Urinary bladder (tissue), 4 donors: Measurements from ENCODE around the gene ZAP70. TPM values are rescaled to one million over a fixed set of nuclear protein-coding genes. Genes with fewer than 3 reads are reported as not detected.

Experiments
- DNase-seq: peaks from one replicate; pipeline ENCODE4 v3.0.0-alpha.2; 2015; ENCODE audit errors: extremely low spot score
- H3K27ac ChIP-seq: one replicate; pipeline ENCODE4 v1.5.1; 2013; ENCODE audit warnings: low read depth, mild to moderate bottlenecking, moderate library complexity
- H3K36me3 ChIP-seq: one replicate; pipeline ENCODE4 v1.6.1; 2013; ENCODE audit warnings: mild to moderate bottlenecking, moderate library complexity; ENCODE audit not compliant: insufficient read depth
- H3K4me1 ChIP-seq: one replicate; pipeline ENCODE4 v1.6.1; 2013; ENCODE audit warnings: mild to moderate bottlenecking, moderate library complexity; ENCODE audit not compliant: insufficient read depth
- H3K4me3 ChIP-seq: one replicate; pipeline ENCODE4 v1.5.1; 2013; ENCODE audit warnings: low read depth, low read length
- WGBS: extraction: QIAGEN DNeasy Blood & Tissue Kit; methylation state at CpG from one replicate; pipeline ENCODE4 v1.1.7; 2013; 5-methylcytosine and 5-hydroxymethylcytosine counted together
- polyA plus RNA-seq: library from polyadenylated mRNA; stranded (reverse); fragments of 200-250 nt; gene quantifications from one replicate; pipeline ENCODE4 v1.2.3, GENCODE V29; 2013
- total RNA-seq: library from RNA; depleted of rRNA; stranded (reverse); fragments of >200 nt; gene quantifications from one replicate; pipeline ENCODE4 v1.2.3, GENCODE V29; 2014
- donor health status: healthy with polysubstance abuse.
- donor health status: healthy.

ZAP70 gene
- total and polyA plus RNA-seq, 2 donors = 1.9 to 2.5 TPM

DNA sequence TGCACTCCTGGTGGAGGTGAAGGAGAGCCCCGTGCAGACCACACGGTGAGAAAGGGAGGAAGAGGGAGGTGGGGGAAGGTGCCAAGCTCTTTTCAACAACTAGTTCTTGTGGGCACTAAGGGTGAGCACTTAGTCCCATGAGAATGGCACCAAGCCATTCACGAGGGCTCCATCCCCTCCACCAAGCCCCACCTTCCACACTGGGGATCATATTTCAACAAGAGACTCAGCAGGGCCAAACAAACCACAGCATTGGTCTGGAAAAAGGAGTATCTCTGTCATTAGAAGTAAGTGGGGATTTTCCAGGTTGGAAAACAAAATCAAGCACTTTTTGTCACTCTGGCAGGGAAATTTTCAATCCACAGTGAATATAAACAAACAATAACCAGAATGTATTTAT lies 38.4 kb downstream of the ZAP70 start:
- DNase-seq = no peak
- no peak overlapping the region for H3K27ac ChIP-seq
- 53% methylated on average over 3 of the region's 3 CpGs for WGBS
- H3K4me1 ChIP-seq = no peaks in the 10 kb centered on the region
- no peak overlapping the region for H3K4me3 ChIP-seq
- H3K36me3 ChIP-seq = no peaks in the 10 kb centered on the region

DNA sequence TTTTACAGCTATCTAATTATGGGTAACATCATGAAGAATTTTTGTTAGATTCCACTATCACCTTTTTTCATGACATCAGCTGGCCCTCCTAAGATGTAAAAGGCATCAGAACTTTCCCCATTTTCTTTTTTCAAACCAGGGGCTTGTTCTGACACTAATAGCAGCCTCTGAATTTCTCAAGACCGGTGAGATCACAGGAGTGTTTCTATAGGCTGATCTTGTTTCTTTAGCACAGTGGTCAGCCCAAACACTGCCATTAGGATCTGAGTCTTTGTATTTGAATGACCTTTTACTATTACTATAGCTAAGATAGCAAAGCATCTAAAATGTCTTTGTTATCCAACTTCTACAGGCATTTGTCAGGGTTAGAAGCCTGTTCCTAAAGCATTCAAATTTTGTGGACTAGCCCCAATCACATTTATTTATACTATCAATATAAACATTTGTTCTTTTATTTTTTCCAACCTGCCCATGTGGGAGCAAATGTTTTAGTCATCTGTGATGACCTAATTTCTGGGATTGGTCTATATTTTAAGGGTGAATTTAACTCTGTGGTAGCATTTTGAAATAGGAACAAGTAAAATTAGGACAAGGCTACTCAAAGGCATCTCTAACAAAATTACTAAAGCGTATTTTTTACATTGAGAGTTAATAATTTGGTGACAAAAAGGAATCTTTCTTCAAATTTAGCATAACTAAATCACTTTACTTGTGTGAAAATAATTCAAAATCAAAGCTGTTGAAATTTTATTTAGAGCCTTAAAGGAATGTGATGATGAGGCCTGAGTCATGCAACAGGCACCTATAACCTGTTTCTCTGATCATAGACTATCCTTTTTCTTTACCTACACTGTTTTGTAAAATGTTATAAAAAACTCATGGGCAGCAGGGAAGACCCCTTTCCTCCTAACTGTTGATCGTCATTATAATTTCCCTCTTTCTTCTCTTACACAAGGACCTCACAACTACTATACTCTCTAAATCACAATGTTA lies 39.3 kb downstream of the ZAP70 start:
- no peak for DNase-seq
- H3K4me3 ChIP-seq = no peak overlapping the region
- H3K4me1 ChIP-seq = no peaks in the 10 kb centered on the region
- WGBS = 88% methylated on average over 3 of the region's 3 CpGs
- H3K27ac ChIP-seq = no peak overlapping the region
- no peaks in the 10 kb centered on the region for H3K36me3 ChIP-seq

DNA sequence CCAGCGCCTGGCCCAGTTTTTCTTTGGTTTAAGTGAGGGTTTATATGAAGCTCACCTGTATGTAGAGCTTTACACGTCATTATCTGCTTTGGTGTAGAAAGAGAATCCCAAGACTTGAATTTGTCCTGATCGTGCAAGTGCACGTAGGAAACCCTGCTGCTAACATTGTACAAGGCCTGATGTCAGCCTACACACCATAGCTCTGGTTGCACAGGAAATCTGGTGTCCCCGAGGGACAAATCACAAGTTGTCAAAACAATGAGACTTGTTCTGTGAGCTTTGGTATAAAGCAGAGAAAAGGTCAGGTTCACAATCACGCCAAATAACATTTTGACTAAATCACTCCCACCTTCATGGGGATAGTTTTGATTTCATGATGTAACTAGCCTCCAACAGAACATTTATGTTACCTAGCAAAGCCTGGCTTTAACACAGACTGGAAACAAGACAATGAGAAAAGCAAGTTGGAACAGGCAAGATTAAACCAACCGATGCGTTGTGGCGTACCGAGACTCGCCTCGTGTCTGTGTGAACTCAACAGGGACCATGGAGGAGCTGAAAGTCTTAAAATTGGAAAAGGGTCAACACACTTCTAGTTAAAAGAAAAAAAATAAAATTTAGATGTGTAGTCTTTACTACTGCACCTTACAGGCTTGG lies 41.4 kb downstream of the ZAP70 start:
- Histone ChIP-seq H3K4me3 (no peak overlapping the region), H3K4me1 (no peaks in the 10 kb centered on the region), H3K36me3 (no peaks in the 10 kb centered on the region), H3K27ac (no peak overlapping the region)
- DNase-seq = peak; percentile 17
- WGBS = 83% methylated on average over 12 of the region's 12 CpGs

DNA sequence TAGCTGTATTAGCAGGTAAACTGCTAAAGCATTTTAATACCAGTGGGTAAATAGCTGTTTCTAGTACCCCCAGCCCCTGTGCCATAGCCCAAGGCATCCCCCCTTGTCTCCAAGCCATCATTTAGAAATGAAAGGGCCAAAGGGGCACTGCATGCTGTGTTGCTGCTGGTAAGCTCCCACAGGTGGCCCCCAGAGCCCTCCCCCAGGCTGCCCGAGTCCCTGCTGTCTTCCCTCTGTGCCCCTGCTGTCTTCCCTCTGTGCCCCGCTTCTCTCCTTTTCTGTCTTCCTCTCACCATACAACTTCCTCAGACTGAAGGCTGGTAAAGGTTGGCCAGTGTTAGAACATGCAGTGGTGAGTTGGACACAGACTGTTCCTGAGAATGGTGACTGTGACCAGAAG lies 42.1 kb downstream of the ZAP70 start:
- Histone ChIP-seq H3K36me3 (no peaks in the 10 kb centered on the region), H3K4me3 (no peak overlapping the region), H3K4me1 (no peaks in the 10 kb centered on the region), H3K27ac (no peak overlapping the region)
- no peak for DNase-seq
- 92% methylated on average over 2 of the region's 2 CpGs for WGBS

DNA sequence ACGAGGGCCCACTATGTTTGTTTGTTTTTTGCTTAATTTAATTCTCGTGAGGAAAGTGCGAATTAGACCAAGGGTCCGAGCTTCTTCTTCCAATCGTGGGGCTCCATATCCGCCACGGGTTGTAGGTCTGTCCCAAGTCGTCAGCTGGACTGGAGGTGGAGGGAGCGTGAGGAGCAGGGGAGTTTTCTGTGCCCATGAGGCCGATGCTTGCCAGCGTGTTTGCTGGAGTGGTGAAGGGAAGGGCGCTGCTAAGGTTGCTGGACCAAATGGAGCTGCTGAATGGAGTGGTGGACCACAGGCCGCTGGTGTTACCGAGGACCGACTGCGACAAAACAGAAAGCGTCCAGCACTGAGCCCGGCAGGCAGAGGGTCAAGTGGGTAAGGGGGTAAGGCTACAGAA lies 43.7 kb downstream of the ZAP70 start:
- 94% methylated on average over 18 of the region's 18 CpGs for WGBS
- Histone ChIP-seq H3K36me3 (peaks cover 2% of the 10 kb centered on the region), H3K4me3 (no peak overlapping the region), H3K27ac (no peak overlapping the region), H3K4me1 (no peaks in the 10 kb centered on the region)
- DNase-seq = no peak

DNA sequence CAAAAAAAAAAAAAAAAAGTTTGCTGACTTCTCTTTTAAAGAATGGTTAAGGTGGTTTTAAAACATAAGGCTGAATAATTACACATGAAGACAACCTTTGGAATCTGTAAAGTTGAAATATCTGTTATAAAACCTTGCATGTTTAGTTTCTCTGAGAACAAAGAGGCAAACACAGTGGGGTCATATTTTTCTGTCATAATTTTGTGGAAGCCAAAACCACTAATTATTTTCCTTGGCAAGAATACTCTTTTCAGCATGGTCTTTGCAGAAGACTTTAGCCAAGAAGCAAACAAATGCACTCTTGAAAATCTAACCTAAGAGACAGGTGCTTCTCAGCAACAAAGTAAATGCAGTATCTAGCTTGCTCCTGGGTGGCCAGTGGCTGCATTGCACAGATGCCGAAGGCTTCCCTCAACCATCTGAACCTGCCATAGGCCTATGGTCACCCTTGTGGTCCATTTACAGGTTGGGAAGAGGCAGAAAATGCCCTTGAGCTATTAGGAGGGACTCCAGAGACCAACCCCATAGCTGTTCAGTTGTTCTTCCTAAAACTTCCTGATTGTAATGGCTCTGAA lies 44.8 kb downstream of the ZAP70 start:
- no peak for DNase-seq
- Histone ChIP-seq H3K27ac (no peak overlapping the region), H3K4me3 (no peak overlapping the region), H3K4me1 (no peaks in the 10 kb centered on the region), H3K36me3 (peaks cover 2% of the 10 kb centered on the region)
- 93% methylated on average over 1 of the region's 1 CpG for WGBS

DNA sequence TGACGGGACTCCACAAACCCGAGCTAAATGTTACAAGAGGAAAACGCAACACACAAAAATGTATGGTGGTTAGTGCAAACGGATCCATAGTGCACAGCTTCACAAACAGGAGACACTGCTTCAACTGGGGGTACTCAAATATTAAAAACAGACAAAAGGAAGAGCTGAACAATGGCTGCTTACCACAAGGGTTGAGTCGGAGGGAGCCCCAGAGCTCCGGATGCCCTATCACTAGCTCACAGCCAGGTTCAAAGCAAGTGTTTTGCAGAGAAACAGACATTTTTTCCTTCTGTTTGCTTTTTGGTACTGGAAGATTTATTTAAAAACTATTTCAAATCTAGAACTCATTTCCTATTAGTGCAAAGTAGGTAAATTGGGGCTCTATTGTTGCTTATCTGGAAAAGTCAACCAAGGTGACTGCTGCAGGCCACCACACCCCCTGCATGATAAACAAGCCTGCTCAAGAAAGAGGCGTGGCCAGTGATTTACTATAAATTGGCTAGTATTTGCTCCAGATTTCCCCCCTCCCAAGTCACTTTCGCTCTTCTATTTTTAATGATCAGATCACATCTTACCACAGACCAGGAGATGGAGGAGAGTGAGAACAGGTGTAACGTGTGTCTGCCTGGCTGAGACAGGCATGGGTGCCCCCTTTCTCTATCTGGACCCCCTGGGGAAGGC lies 46.5 kb downstream of the ZAP70 start:
- Histone ChIP-seq H3K4me1 (no peaks in the 10 kb centered on the region), H3K36me3 (peaks cover 2% of the 10 kb centered on the region), H3K27ac (no peak overlapping the region), H3K4me3 (no peak overlapping the region)
- 93% methylated on average over 9 of the region's 9 CpGs for WGBS
- no peak for DNase-seq

DNA sequence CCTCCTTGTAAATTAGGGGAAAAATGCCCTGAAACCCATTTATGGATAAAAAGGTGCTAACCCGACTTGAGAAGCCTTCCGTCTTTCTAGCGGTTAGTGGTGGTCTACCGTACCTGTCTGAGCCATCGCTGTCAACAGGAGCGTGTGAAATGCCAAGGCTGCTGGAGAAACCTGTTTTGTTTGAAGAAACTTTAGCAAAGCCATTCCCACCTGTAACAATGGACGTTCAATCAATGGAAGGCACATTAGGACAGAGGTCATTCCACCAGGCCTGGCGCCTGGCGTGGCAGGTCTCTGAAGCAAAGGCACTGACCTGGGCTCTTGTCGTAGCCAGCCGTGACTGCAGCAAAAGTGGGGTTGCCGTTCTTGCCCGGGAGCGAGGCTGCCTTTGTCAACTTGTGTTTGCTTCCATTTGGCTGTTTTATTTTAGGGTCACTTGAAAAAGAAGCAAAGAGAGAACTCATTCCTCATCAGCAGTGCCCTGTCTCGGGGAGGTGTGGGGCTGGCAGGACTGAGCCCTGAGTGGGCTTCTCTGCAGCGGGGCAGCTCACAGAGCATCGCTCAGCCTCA lies 47.2 kb downstream of the ZAP70 start:
- H3K27ac ChIP-seq = no peak overlapping the region
- peaks cover 2% of the 10 kb centered on the region for H3K36me3 ChIP-seq
- WGBS = 95% methylated on average over 17 of the region's 17 CpGs
- no peak for DNase-seq
- no peaks in the 10 kb centered on the region for H3K4me1 ChIP-seq
- H3K4me3 ChIP-seq = no peak overlapping the region

DNA sequence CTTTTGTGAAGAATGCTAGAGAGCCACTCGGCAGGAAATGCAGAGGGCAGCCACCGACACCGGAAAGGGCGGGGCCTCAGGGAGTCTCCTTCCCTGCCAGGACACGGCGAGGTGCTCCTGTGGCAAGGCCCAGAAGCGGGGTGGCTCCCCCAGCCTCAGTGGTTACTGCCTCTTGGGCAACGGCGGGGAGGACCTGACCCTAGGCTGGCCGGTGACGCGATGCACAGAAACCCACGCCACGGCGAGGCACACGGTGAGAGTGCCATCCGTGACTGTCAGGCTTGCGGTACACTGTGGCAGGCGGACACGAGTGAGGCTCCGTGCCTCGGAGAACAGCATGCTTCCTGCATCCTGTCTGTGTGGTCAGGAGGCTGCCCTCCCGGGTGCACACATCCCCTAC lies 47.8 kb downstream of the ZAP70 start:
- no peaks in the 10 kb centered on the region for H3K4me1 ChIP-seq
- DNase-seq = no peak
- 82% methylated on average over 23 of the region's 23 CpGs for WGBS
- peaks cover 2% of the 10 kb centered on the region for H3K36me3 ChIP-seq
- H3K27ac ChIP-seq = no peak overlapping the region
- no peak overlapping the region for H3K4me3 ChIP-seq

DNA sequence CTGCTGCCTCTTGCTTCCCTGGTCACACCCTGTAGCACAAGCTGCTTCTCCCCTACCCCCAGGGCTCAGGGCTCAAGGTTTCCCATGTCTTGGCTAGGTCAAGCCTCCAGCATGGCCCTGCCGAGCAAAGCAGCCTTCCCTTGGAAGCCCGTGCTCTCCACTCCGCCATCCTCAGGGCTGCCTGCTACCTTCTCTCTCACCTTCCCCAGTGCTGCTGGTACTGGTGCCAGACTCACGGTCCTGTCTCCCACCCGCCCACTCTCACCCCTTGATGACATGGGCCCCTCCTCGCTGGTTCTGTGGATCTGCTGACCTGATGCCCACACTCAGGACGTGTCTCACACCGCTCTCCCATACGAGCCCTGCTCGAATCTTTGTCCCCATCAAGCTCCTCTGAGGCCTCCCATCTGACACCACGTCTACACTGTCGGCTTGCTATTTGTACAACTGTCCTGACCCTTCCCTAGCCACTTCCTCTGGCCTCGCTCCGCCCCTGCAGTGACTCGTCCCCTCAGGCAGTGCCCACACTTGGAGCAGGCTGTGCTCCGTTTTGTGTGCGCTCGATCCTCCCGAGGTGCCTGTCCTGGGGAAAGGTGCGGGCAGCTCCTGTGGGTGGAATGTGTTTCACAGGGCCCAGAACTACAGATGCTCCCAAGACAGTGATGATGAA lies 49.9 kb downstream of the ZAP70 start:
- 89% methylated on average over 20 of the region's 20 CpGs for WGBS
- peaks cover 2% of the 10 kb centered on the region for H3K36me3 ChIP-seq
- no peak for DNase-seq

DNA sequence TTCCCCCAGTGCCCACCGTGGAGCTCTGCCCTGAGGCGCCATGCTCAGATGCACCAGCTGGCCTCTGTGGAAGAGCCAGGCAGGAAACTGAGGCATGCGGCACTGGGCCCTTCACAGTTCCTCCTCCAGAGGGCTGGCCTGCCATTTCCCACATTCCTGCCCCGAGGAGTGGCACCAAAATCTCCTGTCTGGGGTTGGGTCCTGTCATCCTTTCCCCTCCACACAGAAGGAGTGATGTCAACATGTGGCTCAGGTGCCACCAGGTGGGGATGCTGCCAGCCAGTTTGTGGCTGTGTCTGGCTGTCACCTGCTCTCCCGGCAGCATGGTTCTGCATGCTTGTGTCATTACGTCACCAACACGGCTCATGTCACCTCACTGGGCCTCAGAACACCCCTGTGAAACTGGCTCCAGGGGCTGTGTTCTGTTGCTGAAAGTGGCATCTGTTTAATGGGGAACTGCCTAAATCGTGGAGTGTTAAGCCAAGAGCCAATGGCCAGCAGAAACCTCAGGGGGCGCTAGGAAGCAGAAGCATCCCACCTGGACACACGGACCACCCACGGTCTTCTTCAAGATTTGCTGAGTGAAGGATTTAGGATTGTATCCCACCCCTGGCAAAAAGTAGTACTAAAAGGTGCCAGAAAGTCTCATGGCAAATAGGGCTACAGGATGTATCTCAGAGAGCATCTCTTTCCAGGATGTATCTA lies 51.3 kb downstream of the ZAP70 start:
- Histone ChIP-seq H3K4me3 (no peak overlapping the region), H3K27ac (no peak overlapping the region), H3K4me1 (no peaks in the 10 kb centered on the region), H3K36me3 (peaks cover 2% of the 10 kb centered on the region)
- WGBS = 87% methylated on average over 11 of the region's 11 CpGs
- no peak for DNase-seq

More for the DNA sequence above, 49.9 kb downstream of the ZAP70 start:
- Histone ChIP-seq H3K4me3 (no peak overlapping the region), H3K27ac (no peak overlapping the region), H3K4me1 (no peaks in the 10 kb centered on the region)

DNA sequence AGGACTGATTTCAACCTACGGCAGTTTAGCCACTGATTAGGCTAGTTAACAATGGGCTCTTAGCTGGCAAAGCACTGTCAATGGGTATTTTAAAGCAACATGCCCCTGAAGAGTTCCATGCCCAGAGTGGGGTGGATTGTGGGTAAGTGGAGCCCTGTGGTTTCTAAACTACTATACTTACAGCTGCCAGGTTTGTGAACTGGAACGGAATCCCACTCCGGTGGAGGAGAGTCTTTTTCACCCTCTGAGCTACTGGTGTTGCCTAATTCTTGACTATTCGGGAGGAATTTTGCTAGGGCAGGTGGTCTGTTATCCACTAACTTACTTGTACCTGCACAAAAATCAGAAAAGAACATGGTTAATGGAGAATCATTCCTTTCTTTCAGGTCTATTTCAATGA lies 52.6 kb downstream of the ZAP70 start:
- no peak for DNase-seq
- 95% methylated on average over 4 of the region's 4 CpGs for WGBS
- no peak overlapping the region for H3K4me3 ChIP-seq
- no peaks in the 10 kb centered on the region for H3K4me1 ChIP-seq
- H3K27ac ChIP-seq = no peak overlapping the region
- peaks cover 2% of the 10 kb centered on the region for H3K36me3 ChIP-seq
